HG03097 (cell line): Measurements from ENCODE around the gene HIPK1.
"Not testable (repeated sequence)": the region's sequence is repeated elsewhere in the genome, so short reads cannot be mapped to it uniquely, and the experiment has no call there.

Experiments used
- ATAC-seq: cut with Tn5 transposase; IDR thresholded peaks from one replicate; pipeline ENCODE4 v1.9.1; 2021; ENCODE audit not compliant: unreplicated experiment, low FRiP score

The HIPK1 gene

DNA sequence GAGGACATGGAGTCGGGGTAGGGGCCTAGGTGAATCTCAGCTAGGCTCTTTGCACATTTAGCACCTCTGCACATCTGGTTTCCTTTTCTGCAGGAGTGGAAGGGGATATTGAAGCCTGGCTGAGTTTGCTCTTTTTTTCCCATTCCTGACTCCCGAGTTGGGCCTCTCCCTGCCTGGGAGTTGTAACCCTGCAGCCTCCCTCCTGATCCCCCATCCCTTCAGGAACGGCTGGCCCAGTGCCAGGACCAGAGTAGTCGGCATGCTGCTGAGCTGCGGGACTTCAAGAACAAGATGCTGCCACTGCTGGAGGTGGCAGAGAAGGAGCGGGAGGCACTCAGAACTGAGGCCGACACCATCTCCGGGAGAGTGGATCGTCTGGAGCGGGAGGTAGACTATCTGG lies 51.0 kb downstream of the HIPK1 start:
- no peak for ATAC-seq

DNA sequence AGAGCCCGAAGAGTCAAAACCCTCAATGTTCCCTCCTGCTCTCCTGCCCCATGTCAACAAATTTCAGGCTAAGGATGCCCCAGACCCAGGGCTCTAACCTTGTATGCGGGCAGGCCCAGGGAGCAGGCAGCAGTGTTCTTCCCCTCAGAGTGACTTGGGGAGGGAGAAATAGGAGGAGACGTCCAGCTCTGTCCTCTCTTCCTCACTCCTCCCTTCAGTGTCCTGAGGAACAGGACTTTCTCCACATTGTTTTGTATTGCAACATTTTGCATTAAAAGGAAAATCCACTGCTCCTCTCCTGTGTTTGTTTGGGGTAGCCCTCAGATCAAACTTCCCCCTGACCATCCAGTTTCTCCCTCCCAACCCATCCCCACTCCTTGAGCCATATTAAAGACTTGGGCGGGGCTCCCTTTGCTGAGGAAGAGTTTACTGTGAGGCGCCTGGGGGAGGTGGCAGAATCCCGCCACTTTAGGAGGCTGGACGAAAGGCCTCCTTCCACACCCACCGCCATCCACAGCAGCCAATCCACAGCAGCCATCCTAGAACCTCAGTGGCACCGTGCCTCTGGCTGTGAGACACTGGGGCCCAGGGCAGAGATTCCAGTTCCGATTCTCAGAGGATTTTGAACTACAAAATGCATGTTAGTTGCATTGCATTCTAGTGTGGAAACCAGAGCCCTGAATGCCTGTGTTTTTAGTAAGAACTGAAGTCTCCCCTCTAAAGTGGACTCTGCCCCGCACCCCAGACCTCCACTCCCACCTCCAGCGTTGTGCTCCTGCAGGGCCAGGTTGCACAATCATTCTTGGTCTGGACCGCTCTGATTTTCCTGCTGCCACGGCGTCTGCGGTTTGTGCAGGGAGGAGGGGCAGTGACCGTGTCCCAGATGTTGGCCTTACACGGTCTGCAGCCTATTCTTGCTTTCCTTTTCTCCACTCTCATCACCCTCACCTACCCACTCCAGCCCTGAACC lies 53.1 kb downstream of the HIPK1 start:
- ATAC-seq: no peak

DNA sequence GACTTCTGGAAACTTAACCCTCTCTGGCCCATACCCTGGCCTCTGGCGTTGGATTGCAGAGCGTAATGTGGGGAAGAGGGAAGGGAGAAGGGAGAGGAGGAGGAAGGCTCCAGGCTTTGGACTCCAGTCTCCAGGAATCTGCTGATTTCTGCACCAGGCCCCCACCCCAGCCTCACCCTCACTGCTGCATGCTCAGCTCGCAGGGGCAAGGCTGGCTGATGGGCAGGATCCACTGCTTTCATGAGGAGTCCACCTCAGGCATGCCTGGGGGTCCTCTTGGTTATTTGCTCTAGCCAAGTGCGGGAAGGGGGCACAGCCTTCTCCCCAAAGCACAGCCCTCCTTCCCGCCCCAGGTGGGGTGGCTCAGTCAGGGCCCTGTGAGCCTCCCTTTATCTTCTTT lies 53.8 kb downstream of the HIPK1 start:
- no peak for ATAC-seq

DNA sequence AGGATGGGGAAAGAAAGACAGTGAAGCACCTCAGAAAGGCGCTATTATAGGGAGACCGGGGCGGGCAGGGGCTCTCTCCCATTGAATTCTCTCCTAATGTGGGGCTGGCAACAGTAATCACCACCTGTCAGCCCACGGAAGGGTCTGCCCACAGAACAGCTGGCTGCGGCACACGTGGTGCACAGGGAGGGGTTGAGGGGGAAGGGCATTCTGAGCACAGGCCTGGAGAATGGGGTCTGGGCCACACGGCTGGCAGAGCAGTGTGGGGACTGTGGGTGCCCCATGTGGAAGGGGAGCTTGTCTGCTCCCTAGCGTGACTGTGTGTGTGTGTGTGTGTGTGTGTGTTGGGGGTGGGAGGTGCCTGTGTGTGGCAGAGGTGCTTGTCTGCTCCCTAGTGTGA lies 54.3 kb downstream of the HIPK1 start:
- ATAC-seq: no peak

DNA sequence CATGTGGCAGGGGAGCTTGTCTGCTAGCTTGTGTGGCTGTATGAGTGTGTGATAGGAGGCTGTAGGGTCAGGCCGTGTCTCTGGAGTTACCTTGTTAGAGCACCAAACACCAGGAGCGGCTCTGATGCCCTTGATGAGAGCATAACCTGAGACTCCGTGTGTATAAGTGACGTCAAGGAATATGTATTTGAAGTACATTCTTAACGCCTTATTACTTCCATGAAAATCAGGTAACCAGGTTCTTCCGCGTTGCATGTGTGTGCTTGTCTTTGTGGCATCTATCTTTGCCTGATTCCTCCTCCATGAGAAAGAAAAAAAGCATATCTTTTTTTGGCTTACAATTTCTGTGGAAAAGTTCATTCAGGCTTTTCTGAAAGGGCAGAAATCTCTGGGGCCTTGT lies 54.7 kb downstream of the HIPK1 start:
- no peak for ATAC-seq

DNA sequence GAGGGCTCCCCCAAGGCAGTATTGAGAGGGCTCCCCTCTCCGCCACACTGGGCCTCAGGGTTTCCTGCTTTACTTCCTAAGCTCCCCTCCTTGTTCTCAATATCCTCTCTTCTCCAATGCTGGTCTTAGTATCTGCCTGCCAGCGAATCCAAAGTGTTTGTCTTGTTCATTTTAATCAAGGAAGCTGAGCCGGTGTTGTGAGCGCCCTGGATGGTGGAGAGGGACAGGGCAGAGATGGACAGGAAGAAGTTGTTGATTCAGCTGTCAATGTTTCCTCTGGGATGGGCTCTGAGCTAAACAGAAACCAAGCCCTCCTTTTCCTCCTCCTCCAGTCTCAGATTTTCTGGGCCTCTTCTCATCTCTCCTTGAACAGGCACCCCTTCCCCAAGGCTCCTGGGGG lies 55.6 kb downstream of the HIPK1 start:
- no peak for ATAC-seq

DNA sequence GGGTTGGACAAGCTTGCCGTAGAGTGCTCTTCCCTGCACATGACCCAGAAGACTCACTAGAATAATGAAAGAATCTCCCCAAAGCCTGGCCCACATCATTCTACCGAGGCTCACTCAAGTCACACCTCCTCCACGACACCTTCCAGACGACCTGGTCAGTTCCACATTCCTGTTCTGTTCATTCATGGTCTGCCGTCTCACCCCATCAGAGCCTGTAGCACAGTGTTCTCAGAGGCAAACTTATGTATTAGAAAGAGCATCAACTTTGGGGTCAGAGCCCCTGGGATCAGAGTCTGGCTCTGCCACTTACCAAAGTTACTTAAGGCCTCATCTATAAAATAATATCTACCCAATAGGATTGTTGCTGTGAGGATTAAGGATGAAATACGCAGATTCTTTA lies 57.7 kb downstream of the HIPK1 start:
- no peak for ATAC-seq

DNA sequence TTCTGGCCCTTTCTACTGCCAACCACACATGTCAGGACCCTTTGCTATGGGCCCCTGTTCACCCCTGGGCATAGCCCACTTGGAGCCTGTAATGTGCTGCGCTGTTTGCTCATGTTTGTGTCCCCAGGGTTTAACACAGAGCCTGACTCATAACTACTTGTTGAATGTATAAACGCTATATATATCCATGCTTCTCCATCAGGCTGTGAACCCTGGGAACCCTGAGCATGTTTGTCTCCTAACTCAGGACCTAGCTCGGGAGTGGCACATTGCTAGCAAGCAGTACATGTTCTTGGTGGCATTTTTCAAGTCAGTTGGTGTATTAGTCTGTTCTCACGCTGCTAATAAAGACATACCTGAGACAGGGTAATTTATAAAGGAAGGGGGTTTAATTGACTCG lies 58.1 kb downstream of the HIPK1 start:
- ATAC-seq: no peak

DNA sequence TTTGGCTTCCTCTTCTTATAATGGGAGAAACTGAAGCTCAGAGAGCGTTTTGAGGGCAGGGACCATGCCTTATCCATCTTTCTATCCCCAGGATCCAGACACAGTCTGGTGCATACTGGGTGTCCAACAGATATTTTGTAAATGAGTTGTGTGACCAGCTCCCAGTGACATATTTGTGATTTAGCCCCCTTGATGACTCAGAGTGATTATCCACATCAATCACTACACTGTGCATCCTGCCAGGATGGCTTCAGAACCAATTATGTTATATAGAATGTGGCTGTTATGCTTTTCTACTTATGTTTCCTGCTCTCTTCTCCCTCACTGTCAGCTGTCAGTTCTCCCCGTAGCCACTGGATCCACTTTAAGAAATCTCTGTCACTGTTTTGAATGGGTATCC lies 61.4 kb downstream of the HIPK1 start:
- ATAC-seq: no peak

DNA sequence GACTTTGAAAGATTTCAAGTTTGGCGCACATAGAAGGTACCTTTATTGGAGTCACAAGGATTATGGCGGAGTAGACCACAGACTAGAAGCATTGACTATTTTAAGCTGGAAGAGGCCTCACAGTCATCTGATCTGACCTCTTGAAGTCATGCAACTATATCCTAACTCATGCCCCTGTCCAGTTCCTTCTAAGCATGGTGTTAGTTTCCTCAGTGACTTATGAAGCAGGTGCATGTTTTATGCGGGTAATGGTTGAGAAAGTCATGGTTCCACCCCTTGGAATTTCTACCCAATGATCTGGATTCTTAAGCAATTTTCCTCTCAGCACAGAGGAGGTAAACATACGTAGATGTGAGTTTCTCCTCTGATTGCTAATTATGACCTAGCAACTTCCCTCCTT lies 61.8 kb downstream of the HIPK1 start:
- ATAC-seq: no peak

DNA sequence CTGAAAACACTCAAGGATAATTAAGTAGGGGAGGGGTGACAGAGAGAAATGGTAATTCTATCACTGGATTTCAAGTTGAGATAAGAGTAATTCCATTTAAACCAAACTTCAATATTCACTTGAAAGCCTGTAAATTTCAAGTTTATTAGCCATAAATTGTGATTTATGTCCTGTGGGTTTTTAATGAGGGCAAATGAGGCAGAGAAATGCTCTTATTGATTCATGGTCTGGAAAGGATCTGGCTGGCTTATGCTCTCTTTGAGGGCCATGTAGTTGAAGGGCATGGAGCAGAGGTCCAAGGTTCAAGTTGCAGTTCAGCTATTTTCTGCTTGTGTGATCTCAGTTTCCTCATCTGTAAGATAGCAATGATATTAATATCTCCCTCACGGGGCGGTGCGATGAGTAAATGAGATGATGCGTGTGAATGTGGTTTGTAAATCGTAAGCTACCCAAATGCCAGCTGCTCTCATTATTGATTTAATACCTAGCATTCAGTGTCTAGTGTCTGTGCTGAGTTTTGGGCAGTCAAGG lies 62.4 kb downstream of the HIPK1 start:
- no peak for ATAC-seq

DNA sequence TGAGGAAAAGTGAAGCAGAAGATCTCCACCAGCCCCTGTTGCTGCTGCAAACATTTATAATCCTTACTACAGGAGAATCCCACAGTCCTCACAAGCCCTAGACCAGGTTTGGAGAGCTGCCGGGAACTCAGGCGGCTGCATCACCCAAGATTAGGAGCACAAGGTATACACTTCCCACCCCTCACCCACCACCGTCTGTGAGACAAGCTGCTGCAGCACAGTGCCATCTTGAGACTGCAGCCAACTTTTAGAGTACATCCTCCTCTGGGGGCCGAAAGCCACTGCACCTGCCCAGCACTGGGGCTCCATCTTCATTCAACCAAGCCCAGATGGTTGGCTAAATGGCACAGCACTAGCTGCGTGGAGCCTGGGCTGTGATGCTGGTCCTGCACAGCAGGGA lies 63.9 kb downstream of the HIPK1 start:
- no peak for ATAC-seq

DNA sequence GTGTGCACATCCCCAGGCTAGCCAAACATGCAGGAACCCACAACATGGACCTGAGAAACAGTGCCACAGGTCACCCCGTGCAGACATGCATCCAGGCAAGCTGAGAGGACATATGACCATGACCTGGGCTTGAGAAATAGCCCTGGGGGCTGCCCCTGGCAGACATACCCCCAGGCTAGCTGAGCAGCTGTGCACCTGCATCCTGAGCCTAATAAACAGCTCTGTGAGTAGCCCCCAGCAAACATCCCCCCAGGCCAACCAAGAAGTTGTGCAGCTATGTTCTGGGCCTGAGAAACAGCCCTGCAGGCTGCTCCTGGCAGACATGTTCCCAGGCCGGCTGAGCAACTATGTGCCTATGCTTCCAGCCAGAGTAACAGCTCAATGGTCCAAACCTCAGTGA lies 64.6 kb downstream of the HIPK1 start:
- no peak for ATAC-seq

DNA sequence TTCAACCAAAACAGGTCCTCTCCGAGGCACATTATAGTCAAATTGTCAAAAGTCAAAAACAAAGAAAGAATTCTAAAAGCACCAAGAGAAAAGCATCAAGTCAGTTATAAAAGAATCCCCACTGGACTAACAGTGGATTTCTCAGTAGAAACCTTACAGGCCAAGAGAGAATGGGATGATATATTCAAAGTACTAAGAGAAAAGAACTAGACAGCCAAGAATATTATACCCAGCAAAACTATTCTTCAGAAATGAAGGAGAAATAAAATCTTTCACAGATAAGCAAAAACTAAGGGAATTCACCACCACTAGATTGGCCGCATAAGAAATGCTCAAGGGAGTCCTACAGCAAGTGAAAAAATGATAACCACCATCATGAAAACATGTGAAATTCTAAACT lies 66.3 kb downstream of the HIPK1 start:
- no peak for ATAC-seq

DNA sequence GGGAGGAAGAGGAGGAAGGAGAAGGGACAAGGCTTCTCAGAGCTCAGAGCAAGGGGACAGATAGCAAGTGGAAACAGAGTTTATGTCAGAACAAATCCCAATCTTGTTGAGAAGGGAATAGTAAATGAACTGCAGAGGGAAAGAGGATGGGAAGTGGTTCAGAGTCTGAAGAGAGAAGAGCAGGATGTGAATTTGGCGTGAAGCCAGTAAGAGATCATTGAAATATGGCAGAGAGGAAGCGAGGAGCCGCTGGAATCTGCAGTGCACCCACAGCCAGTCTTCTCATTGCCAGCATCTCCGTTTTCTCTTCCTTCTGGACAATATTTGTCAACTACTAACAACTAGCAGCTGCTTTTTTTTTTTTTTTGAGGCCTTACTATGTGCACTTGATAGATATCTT lies 69.2 kb downstream of the HIPK1 start:
- no peak for ATAC-seq

DNA sequence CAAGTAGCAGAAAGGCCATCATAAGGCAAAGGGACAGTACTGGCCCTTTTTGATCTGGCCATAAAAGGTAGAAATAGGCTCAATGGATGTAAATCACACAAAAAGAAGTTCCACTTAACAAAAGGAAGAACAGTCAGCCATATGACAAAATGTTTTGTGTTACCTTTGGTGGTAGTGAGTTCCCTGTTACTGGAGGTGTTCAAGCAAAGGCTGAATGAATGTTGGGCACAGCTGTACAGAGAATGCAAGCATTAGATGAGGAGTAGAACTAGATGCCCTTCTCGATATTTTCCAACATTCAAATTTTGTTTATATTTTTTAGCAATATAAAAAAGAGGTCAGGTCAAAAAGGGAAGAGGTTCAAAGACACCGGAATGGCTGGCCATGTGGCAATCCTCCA lies 70.1 kb downstream of the HIPK1 start:
- no peak for ATAC-seq

DNA sequence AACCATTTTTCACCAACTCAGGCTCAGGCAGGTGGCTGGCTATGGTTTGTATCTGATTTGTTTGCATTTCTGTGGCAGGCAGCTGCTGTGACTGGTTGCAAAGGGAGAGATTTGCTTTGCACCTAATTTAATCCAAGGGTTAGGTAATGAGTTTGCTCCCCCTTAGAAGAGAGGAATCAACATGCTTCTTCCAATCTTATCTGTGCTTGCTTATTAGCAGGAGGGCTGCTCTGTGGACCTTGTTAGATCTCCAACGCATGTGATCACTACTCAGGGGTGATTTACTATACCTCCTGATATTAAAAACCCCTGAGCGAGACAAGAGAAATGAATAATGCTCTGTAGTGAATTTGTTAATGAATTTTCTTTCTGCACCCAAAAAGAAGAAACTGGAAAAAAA lies 70.7 kb downstream of the HIPK1 start:
- no peak for ATAC-seq

DNA sequence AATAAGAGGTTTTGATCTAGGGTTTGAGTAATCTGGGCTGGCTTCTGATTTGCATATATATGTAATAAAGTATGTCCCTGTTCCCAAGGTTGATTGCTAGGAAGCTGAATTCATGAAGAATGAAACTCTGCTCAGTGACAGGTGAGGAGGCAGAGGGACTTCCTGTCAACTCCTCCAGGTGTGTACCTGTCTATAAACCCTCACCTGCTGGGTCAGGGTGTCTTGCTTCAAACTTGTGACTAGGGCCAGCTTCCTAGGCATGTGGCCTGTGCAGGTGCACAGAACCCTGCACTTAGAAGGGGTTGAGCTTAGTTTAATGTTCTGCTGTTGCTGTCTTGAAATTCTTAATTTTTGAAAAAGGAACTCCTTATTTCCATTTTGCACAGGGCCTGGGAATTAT lies 71.3 kb downstream of the HIPK1 start:
- no peak for ATAC-seq

DNA sequence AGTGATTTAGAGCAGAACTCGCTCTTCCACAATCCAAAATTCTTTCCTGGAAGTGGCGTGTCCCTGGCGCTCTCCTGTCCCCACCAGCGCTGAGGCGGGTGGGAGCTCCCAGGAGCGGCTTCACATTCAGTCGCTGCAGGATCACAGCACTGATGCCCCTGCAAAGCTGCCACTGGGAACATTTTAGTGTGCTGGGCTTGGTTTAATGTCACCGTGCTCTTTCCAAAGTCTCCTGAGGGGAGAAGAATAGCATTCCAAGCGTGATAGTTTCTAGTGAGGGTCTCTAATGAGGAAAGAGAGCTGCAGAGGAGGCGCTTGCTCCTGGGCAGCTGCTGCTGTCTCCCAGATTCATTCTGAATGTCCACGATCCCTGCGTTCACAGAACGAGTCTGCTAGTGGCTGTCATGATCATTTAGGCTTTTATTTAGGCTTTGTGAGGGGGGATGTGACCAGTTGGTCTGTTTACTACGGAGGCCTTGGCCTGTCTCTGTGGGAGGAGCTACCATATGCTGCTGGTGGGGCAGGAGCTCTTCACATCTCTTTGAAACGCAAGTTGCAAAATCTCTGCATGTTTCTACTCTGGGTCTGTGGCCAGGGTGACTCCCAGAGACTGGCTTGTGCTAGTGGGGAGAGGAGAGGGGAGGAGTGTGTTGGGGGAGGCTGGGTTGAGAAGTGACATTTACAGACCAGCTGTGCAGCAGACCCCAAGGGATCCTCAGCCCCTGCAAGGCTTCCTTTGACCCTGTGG lies 73.5 kb downstream of the HIPK1 start:
- no peak for ATAC-seq

DNA sequence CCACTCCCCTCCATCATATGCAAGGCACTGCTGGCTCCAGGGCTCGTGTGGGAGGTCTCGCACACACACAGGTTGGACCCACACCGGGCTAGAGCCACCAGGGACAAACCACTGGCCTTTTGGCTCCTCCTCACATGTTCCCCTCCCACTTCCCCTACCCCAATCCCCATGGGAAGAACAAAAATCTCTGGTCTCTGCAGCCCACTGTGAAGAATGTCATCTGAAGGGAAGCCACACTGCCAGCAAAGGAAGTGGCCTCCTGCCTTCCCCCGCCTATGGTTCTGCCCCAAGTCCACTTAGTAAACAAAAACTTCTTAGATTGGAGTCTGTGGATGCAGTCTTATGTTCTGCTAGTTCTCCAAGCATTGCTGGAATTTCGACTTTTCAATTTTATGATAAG lies 74.3 kb downstream of the HIPK1 start:
- no peak for ATAC-seq

DNA sequence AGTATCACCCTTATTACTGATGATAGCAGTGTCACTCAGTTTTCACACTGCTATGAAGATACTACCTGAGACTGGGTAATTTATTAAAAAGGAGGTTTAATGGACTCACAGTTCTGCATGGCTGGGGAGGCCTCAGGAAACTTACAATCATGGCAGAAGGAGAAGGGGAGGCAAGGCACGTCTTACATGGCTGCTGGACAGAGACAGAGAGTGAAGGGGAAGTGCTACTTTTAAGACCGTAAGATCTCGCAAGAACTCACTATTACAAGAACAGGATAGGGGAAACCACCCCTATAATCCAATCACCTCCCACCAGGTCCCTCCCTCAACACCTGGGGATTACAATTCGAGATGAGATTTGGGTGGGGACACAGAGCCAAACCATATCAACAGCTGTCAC lies 77.7 kb downstream of the HIPK1 start:
- not testable (repeated sequence) for ATAC-seq

DNA sequence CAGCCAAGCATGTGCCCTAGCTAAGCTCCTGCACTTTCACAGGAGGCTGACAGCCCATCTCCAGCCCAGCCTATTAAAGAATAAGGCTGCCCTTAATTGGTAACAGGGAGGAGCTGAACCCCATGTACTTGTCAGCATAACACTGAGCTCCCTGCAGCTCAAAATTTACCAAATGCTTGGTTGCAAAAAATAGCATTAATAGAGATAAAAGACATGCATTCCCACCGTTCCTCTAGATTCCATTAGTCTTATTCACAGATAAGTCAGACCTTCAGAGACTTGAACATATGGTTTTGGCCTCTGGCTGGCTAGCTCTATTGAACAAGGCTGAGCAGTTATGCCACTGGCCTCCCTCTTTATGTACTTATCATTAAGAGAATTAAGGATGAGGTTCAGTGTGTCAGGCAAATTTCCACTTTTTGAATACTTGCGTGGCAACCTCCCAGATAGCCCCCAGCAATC lies 79.4 kb downstream of the HIPK1 start:
- no peak for ATAC-seq
